Muscle layer of duodenum (tissue), 2 donors: ENCODE data around the gene FCF1.

Experiments
- H3K27ac ChIP-seq: one replicate; pipeline ENCODE4 v1.7.0; 2013; ENCODE audit warnings: mild to moderate bottlenecking, low read length
- H3K27me3 ChIP-seq: one replicate; pipeline ENCODE4 v1.7.0; 2013; ENCODE audit warnings: low read depth, mild to moderate bottlenecking, control low read depth, low read length
- H3K36me3 ChIP-seq, 2 donors: one replicate each; pipeline ENCODE4 v1.7.0; 2013; ENCODE audit warnings: low read length in 2 of 2, control low read depth in 1 of 2, mild to moderate bottlenecking in 1 of 2; ENCODE audit not compliant: insufficient read depth in 2 of 2, control insufficient read depth in 1 of 2
- H3K4me1 ChIP-seq, 2 donors: one replicate each; pipeline ENCODE4 v1.7.0; 2013; ENCODE audit warnings: low read length in 2 of 2, mild to moderate bottlenecking in 2 of 2, control low read depth in 1 of 2, moderate library complexity in 1 of 2; ENCODE audit not compliant: insufficient read depth in 2 of 2, control insufficient read depth in 1 of 2
- H3K4me3 ChIP-seq, 2 donors: one replicate each; pipeline ENCODE4 v1.7.0; 2013; ENCODE audit warnings: low read length in 2 of 2, low read depth in 1 of 2, mild to moderate bottlenecking in 1 of 2
- H3K9me3 ChIP-seq, 2 donors: one replicate each; pipeline ENCODE4 v1.7.0; 2013; ENCODE audit warnings: low read length in 2 of 2, control low read depth in 1 of 2, mild to moderate bottlenecking in 1 of 2; ENCODE audit not compliant: control insufficient read depth in 1 of 2
- donor health status: healthy.

FCF1 gene

GRCh38 chr14:74682169-74682952 lies 30.6 kb upstream of the FCF1 start:
- no peaks in the 10 kb centered on the region for H3K27me3 ChIP-seq
- H3K4me1 ChIP-seq = peaks cover 5 to 7% of the 10 kb centered on the region in 2 donors
- peaks cover 34 to 52% of the 10 kb centered on the region in 2 donors for H3K36me3 ChIP-seq
- no peak overlapping the region for H3K4me3 ChIP-seq
- H3K9me3 ChIP-seq = no peaks in the 10 kb centered on the region
- H3K27ac ChIP-seq = no peak overlapping the region

GRCh38 chr14:74683406-74683805 lies 29.5 kb upstream of the FCF1 start:
- no peaks in the 10 kb centered on the region for H3K27me3 ChIP-seq
- peaks cover 5 to 7% of the 10 kb centered on the region in 2 donors for H3K4me1 ChIP-seq
- H3K36me3 ChIP-seq = peaks cover 37 to 56% of the 10 kb centered on the region in 2 donors
- H3K4me3 ChIP-seq = no peak overlapping the region
- H3K9me3 ChIP-seq = no peaks in the 10 kb centered on the region
- no peak overlapping the region for H3K27ac ChIP-seq

GRCh38 chr14:74684434-74684833 lies 28.5 kb upstream of the FCF1 start:
- Histone ChIP-seq H3K27ac (no peak overlapping the region), H3K4me3 (no peak overlapping the region)

GRCh38 chr14:74685056-74685455 lies 27.9 kb upstream of the FCF1 start:
- H3K36me3 ChIP-seq = peaks cover 38 to 50% of the 10 kb centered on the region in 2 donors
- no peak overlapping the region for H3K4me3 ChIP-seq
- no peaks in the 10 kb centered on the region for H3K9me3 ChIP-seq
- peaks cover 5 to 7% of the 10 kb centered on the region in 2 donors for H3K4me1 ChIP-seq
- no peak overlapping the region for H3K27ac ChIP-seq
- no peaks in the 10 kb centered on the region for H3K27me3 ChIP-seq

More at GRCh38 chr14:74684434-74684833, 28.5 kb upstream of the FCF1 start:
- no peaks in the 10 kb centered on the region for H3K27me3 ChIP-seq
- peaks cover 5 to 7% of the 10 kb centered on the region in 2 donors for H3K4me1 ChIP-seq
- peaks cover 37 to 51% of the 10 kb centered on the region in 2 donors for H3K36me3 ChIP-seq
- H3K9me3 ChIP-seq = no peaks in the 10 kb centered on the region

GRCh38 chr14:74685921-74686678 lies 26.8 kb upstream of the FCF1 start:
- peaks cover 5 to 7% of the 10 kb centered on the region in 2 donors for H3K4me1 ChIP-seq
- no peaks in the 10 kb centered on the region for H3K9me3 ChIP-seq
- H3K27me3 ChIP-seq = no peaks in the 10 kb centered on the region
- no peak overlapping the region for H3K27ac ChIP-seq
- H3K4me3 ChIP-seq = no peak overlapping the region
- H3K36me3 ChIP-seq = peaks cover 41 to 53% of the 10 kb centered on the region in 2 donors

- no peaks in the 10 kb centered on the region for H3K9me3 ChIP-seq
- no peak overlapping the region for H3K4me3 ChIP-seq
- H3K27ac ChIP-seq = no peak overlapping the region
- H3K36me3 ChIP-seq = peaks cover 18 to 27% of the 10 kb centered on the region in 2 donors
- H3K4me1 ChIP-seq = peaks cover 0 to 13% of the 10 kb centered on the region in 2 donors
- no peaks in the 10 kb centered on the region for H3K27me3 ChIP-seq
Observed at GRCh38 chr14:74691456-74691855, 21.5 kb upstream of the FCF1 start.

- Histone ChIP-seq H3K27ac (no peak overlapping the region), H3K4me1 (peaks cover 0 to 13% of the 10 kb centered on the region in 2 donors), H3K36me3 (peaks cover 11 to 21% of the 10 kb centered on the region in 2 donors), H3K4me3 (no peak overlapping the region), H3K27me3 (no peaks in the 10 kb centered on the region), H3K9me3 (no peaks in the 10 kb centered on the region)
Observed at GRCh38 chr14:74693191-74693590, 19.8 kb upstream of the FCF1 start.

- no peaks in the 10 kb centered on the region for H3K9me3 ChIP-seq
- no peaks in the 10 kb centered on the region for H3K27me3 ChIP-seq
- H3K4me3 ChIP-seq = no peak overlapping the region
- H3K27ac ChIP-seq = no peak overlapping the region
- peaks cover 0 to 13% of the 10 kb centered on the region in 2 donors for H3K4me1 ChIP-seq
- peaks cover 7 to 17% of the 10 kb centered on the region in 2 donors for H3K36me3 ChIP-seq
Observed at GRCh38 chr14:74695406-74695805, 17.5 kb upstream of the FCF1 start.

- H3K36me3 ChIP-seq = peaks cover 4 to 6% of the 10 kb centered on the region in 2 donors
- H3K4me1 ChIP-seq = peaks cover 0 to 4% of the 10 kb centered on the region in 2 donors
- H3K4me3 ChIP-seq = no peak overlapping the region
- no peaks in the 10 kb centered on the region for H3K27me3 ChIP-seq
- no peaks in the 10 kb centered on the region for H3K9me3 ChIP-seq
- H3K27ac ChIP-seq = no peak overlapping the region
Observed at GRCh38 chr14:74697011-74697410, 15.9 kb upstream of the FCF1 start.

GRCh38 chr14:74697543-74697942 lies 15.4 kb upstream of the FCF1 start:
- Histone ChIP-seq H3K4me1 (no peaks in the 10 kb centered on the region), H3K36me3 (peaks cover 0 to 5% of the 10 kb centered on the region in 2 donors), H3K27me3 (no peaks in the 10 kb centered on the region), H3K4me3 (no peak overlapping the region), H3K9me3 (no peaks in the 10 kb centered on the region), H3K27ac (no peak overlapping the region)

GRCh38 chr14:74697976-74698375 lies 15.0 kb upstream of the FCF1 start:
- H3K4me1 ChIP-seq = no peaks in the 10 kb centered on the region
- peaks cover 0 to 5% of the 10 kb centered on the region in 2 donors for H3K36me3 ChIP-seq
- no peaks in the 10 kb centered on the region for H3K9me3 ChIP-seq
- no peak overlapping the region for H3K27ac ChIP-seq
- no peaks in the 10 kb centered on the region for H3K27me3 ChIP-seq
- no peak overlapping the region for H3K4me3 ChIP-seq
